HUES64 (cell line): ENCODE measurements around the gene TCAP.
A peak's percentile ranks its signal among the peaks of the same experiment; 100 is the strongest.

Experiments
- H3K27ac ChIP-seq: 2 replicates; pipeline ENCODE4 v1.7.0; 2013; ENCODE audit warnings: low read depth, low read length, inconsistent platforms
- H3K27me3 ChIP-seq: 2 replicates; pipeline ENCODE4 v1.6.1; 2013; ENCODE audit warnings: mild to moderate bottlenecking, low read length; ENCODE audit not compliant: insufficient read depth
- H3K36me3 ChIP-seq: 2 replicates; pipeline ENCODE4 v1.6.1; 2013; ENCODE audit warnings: mild to moderate bottlenecking, low read length; ENCODE audit not compliant: insufficient read depth
- H3K4me1 ChIP-seq: 2 replicates; pipeline ENCODE4 v1.6.1; 2013; ENCODE audit warnings: mild to moderate bottlenecking, low read length, moderate library complexity; ENCODE audit not compliant: insufficient read depth
- H3K4me3 ChIP-seq: 2 replicates; pipeline ENCODE4 v1.5.1; 2013; ENCODE audit warnings: mild to moderate bottlenecking, low read length, moderate library complexity
- H3K9ac ChIP-seq: 2 replicates; pipeline ENCODE4 v1.6.1; 2013; ENCODE audit warnings: mild to moderate bottlenecking, low read depth, low read length
- H3K9me3 ChIP-seq: 2 replicates; pipeline ENCODE4 v1.6.1; 2013; ENCODE audit warnings: low read depth, low read length; ENCODE audit not compliant: insufficient read depth
- WGBS: fragments of 150-250, 120-280 bp; methylation state at CpG from one replicate; pipeline ENCODE4 v1.1.7; 2013; ENCODE audit warnings: missing lambda C conversion rate; 5-methylcytosine and 5-hydroxymethylcytosine counted together

TCAP gene

GRCh38 chr17:39632153-39632941, 32.8 kb upstream of the TCAP start:
- H3K27ac ChIP-seq = no peak overlapping the region
- H3K9ac ChIP-seq = no peak overlapping the region
- H3K4me3 ChIP-seq = no peak overlapping the region
- WGBS = 71% methylated on average over 13 of the region's 13 CpGs
- peaks cover 22% of the 10 kb centered on the region for H3K27me3 ChIP-seq
- no peaks in the 10 kb centered on the region for H3K9me3 ChIP-seq
- H3K36me3 ChIP-seq = no peaks in the 10 kb centered on the region
- peaks cover 45% of the 10 kb centered on the region for H3K4me1 ChIP-seq

- H3K4me1 ChIP-seq = peaks cover 42% of the 10 kb centered on the region
- H3K9ac ChIP-seq = no peak overlapping the region
- H3K27me3 ChIP-seq = peaks cover 8% of the 10 kb centered on the region; the same call in 1 of the 2 replicates
- no peak overlapping the region for H3K27ac ChIP-seq
- no peak overlapping the region for H3K4me3 ChIP-seq
- no peaks in the 10 kb centered on the region for H3K36me3 ChIP-seq
- 90% methylated on average over 8 of the region's 8 CpGs for WGBS
- H3K9me3 ChIP-seq = no peaks in the 10 kb centered on the region
These were observed 31.5 kb upstream of the TCAP start for GRCh38 chr17:39633570-39634183.

- Histone ChIP-seq H3K27me3 (peaks cover 4% of the 10 kb centered on the region; the same call in 1 of the 2 replicates), H3K27ac (no peak overlapping the region), H3K9ac (no peak overlapping the region), H3K36me3 (no peaks in the 10 kb centered on the region), H3K9me3 (no peaks in the 10 kb centered on the region), H3K4me3 (no peak overlapping the region), H3K4me1 (peaks cover 39% of the 10 kb centered on the region)
- WGBS = 83% methylated on average over 1 of the region's 2 CpGs
These were observed 30.7 kb upstream of the TCAP start for GRCh38 chr17:39634384-39634871.

GRCh38 chr17:39635614-39636176, 29.5 kb upstream of the TCAP start:
- WGBS = 74% methylated on average over 8 of the region's 8 CpGs
- H3K27ac ChIP-seq = no peak overlapping the region
- no peaks in the 10 kb centered on the region for H3K36me3 ChIP-seq
- H3K27me3 ChIP-seq = no peaks in the 10 kb centered on the region
- no peak overlapping the region for H3K4me3 ChIP-seq
- H3K9me3 ChIP-seq = no peaks in the 10 kb centered on the region
- peaks cover 45% of the 10 kb centered on the region for H3K4me1 ChIP-seq
- H3K9ac ChIP-seq = no peak overlapping the region

- no peaks in the 10 kb centered on the region for H3K9me3 ChIP-seq
- peak overlapping the region; percentile 85 for H3K4me3 ChIP-seq
- no peaks in the 10 kb centered on the region for H3K36me3 ChIP-seq
- peaks cover 38% of the 10 kb centered on the region for H3K4me1 ChIP-seq
- H3K27ac ChIP-seq = peak overlapping the region; percentile 67
- H3K9ac ChIP-seq = peak overlapping the region; percentile 50; the same call in 1 of the 2 replicates
- WGBS = 35% methylated on average over 6 of the region's 6 CpGs
- H3K27me3 ChIP-seq = no peaks in the 10 kb centered on the region
These were observed 28.6 kb upstream of the TCAP start for GRCh38 chr17:39636587-39636926.

GRCh38 chr17:39636927-39637736, 28.0 kb upstream of the TCAP start, which contains the start of gene STARD3:
TSS of gene STARD3 (plus strand) at chr17:39637144. CDS start at chr17:39653532, 16,388 bp downstream.
- peaks cover 33% of the 10 kb centered on the region for H3K4me1 ChIP-seq

GRCh38 chr17:39638317-39638716, 26.8 kb upstream of the TCAP start:
- WGBS = 94% methylated on average over 7 of the region's 7 CpGs

More at GRCh38 chr17:39636927-39637736, 28.0 kb upstream of the TCAP start, which contains the start of gene STARD3:
- no peaks in the 10 kb centered on the region for H3K27me3 ChIP-seq
- H3K9ac ChIP-seq = peak within 1 kb of the TSS; percentile 83
- WGBS = under 1% methylated on average over 68 of the region's 69 CpGs
- H3K36me3 ChIP-seq = no peaks in the 10 kb centered on the region
- no peaks in the 10 kb centered on the region for H3K9me3 ChIP-seq
- H3K4me3 ChIP-seq = peak within 1 kb of the TSS; percentile 85
- H3K27ac ChIP-seq = peak within 1 kb of the TSS; percentile 67

GRCh38 chr17:39639043-39639442, 26.1 kb upstream of the TCAP start:
- 89% methylated on average over 2 of the region's 2 CpGs for WGBS
- H3K4me1 ChIP-seq = peaks cover 37% of the 10 kb centered on the region
- no peak overlapping the region for H3K27ac ChIP-seq
- no peaks in the 10 kb centered on the region for H3K36me3 ChIP-seq
- H3K9ac ChIP-seq = no peak overlapping the region
- H3K4me3 ChIP-seq = no peak overlapping the region
- no peaks in the 10 kb centered on the region for H3K9me3 ChIP-seq
- H3K27me3 ChIP-seq = no peaks in the 10 kb centered on the region

More at GRCh38 chr17:39638317-39638716, 26.8 kb upstream of the TCAP start:
- H3K27ac ChIP-seq = no peak overlapping the region
- H3K4me3 ChIP-seq = peak overlapping the region; percentile 85
- H3K36me3 ChIP-seq = no peaks in the 10 kb centered on the region
- no peak overlapping the region for H3K9ac ChIP-seq
- peaks cover 33% of the 10 kb centered on the region for H3K4me1 ChIP-seq
- no peaks in the 10 kb centered on the region for H3K27me3 ChIP-seq
- no peaks in the 10 kb centered on the region for H3K9me3 ChIP-seq

- Histone ChIP-seq H3K27me3 (no peaks in the 10 kb centered on the region), H3K36me3 (no peaks in the 10 kb centered on the region), H3K27ac (no peak overlapping the region; the same call in 1 of the 2 replicates), H3K4me1 (peaks cover 41% of the 10 kb centered on the region), H3K9me3 (no peaks in the 10 kb centered on the region), H3K9ac (no peak overlapping the region), H3K4me3 (no peak overlapping the region)
- 72% methylated on average over 11 of the region's 11 CpGs for WGBS
These were observed 25.3 kb upstream of the TCAP start for GRCh38 chr17:39639566-39640458.

GRCh38 chr17:39640591-39641031, 24.5 kb upstream of the TCAP start:
- no peaks in the 10 kb centered on the region for H3K36me3 ChIP-seq
- WGBS = 84% methylated on average over 4 of the region's 4 CpGs
- no peak overlapping the region for H3K4me3 ChIP-seq
- H3K27ac ChIP-seq = no peak overlapping the region
- no peaks in the 10 kb centered on the region for H3K9me3 ChIP-seq
- H3K4me1 ChIP-seq = peaks cover 48% of the 10 kb centered on the region
- H3K27me3 ChIP-seq = no peaks in the 10 kb centered on the region
- H3K9ac ChIP-seq = no peak overlapping the region
